ENCODE measurements around the gene IVD. TPM values are rescaled to one million over a fixed set of nuclear protein-coding genes. Genes with fewer than 3 reads are reported as not detected.

Gene IVD
- total and polyA plus RNA-seq, 8 donors, result 23.8 to 41.3 (median 30.1) TPM

- ATAC-seq (no peak), FAIRE-seq (no peak)
These were observed 64.3 kb downstream of the IVD start for GRCh38 chr15:40469776-40470390.

GRCh38 chr15:40470423-40471104, 65.0 kb downstream of the IVD start, which contains the start of gene CHST14:
CHST14 (plus strand) TSS chr15:40470984; CDS start chr15:40471214, 230 bp downstream.
- intact Hi-C loops (cut with DNase I), result no loop called here
- DNase-seq, result peak; percentile 46 to 84 (median 65)
- Histone ChIP-seq H3K9me3 (no peaks in the 10 kb centered on the region), H3K27me3 (no peaks in the 10 kb centered on the region), H3K36me3 (peaks cover 0 to 10% (median 0%) of the 10 kb centered on the region in 3 donors), H3K27ac (peak within 1 kb of the TSS; percentile 62 to 88 (median 78)), H3K4me3 (peak within 1 kb of the TSS; percentile 62 to 84 (median 74)), H3K4me1 (peaks cover 0 to 7% (median 0%) of the 10 kb centered on the region in 3 donors)
- no peak for TF ChIP-seq CTCF (IDR thresholded peaks at IDR 0.05)
- peak; percentile 88 to 92 (median 88) for ATAC-seq
- FAIRE-seq, result no peak
- WGBS, 2 donors, result 1% methylated on average over 31 to 52 of the region's 52 CpGs

More at GRCh38 chr15:40469776-40470390, 64.3 kb downstream of the IVD start:
- no peaks in the 10 kb centered on the region for H3K27me3 ChIP-seq
- DNase-seq, result no peak
- intact Hi-C loops (cut with DNase I), result no loop called here
- TF ChIP-seq CTCF (IDR thresholded peaks at IDR 0.05), result no peak
- peak overlapping the region in 3 of 4 donors; percentile 66 to 84 (median 82) for H3K4me3 ChIP-seq
- H3K36me3 ChIP-seq, result peaks cover 0 to 13% (median 0%) of the 10 kb centered on the region in 3 donors
- H3K9me3 ChIP-seq, result no peaks in the 10 kb centered on the region
- 76 to 84% methylated on average over 7 of the region's 7 CpGs for WGBS, 2 donors
- H3K27ac ChIP-seq, result peak overlapping the region; percentile 62 to 88 (median 78)
- H3K4me1 ChIP-seq, result peaks cover 0 to 7% (median 0%) of the 10 kb centered on the region in 3 donors

Other genes starting within 250 kb of the IVD start
- 1 to 10 TPM in 3 of 6 donors, under 1 TPM in 1, not detected in 2; 0.92 to 1.9 (median 1.5) TPM for gene BUB1B, start 244.7 kb upstream of the IVD start, total RNA-seq
- under 1 TPM; 0.09 to 0.30 TPM for gene BUB1B, start 244.7 kb upstream of the IVD start, polyA plus RNA-seq
- gene PAK6, start 166.7 kb upstream of the IVD start, total RNA-seq, result 1 to 10 TPM; 3.2 to 5.7 (median 4.6) TPM
- 1 to 10 TPM; 4.3 to 6.4 TPM for gene PAK6, start 166.7 kb upstream of the IVD start, polyA plus RNA-seq
- not detected for gene ANKRD63, start 122.7 kb upstream of the IVD start, total RNA-seq
- gene ANKRD63, start 122.7 kb upstream of the IVD start, polyA plus RNA-seq, result not detected
- 10 to 100 TPM in 2 of 6 donors, 1 to 10 TPM in 3, under 1 TPM in 1; 0.94 to 23.5 (median 4.1) TPM for gene PLCB2, start 97.9 kb upstream of the IVD start, total RNA-seq
- gene PLCB2, start 97.9 kb upstream of the IVD start, polyA plus RNA-seq, result 1 to 10 TPM; 5.3 to 9.7 TPM
- gene INAFM2, start 82.1 kb upstream of the IVD start, total RNA-seq, result 10 to 100 TPM in 5 of 6 donors, 1 to 10 TPM in 1; 8.1 to 16.4 (median 11.3) TPM
- 10 to 100 TPM in 1 of 2 donors, 1 to 10 TPM in 1; 6.5 to 11.7 TPM for gene INAFM2, start 82.1 kb upstream of the IVD start, polyA plus RNA-seq
- 10 to 100 TPM; 18.3 to 63.6 (median 29.9) TPM for gene CCDC9B, start 64.9 kb upstream of the IVD start, total RNA-seq
- 10 to 100 TPM; 32.0 to 72.3 TPM for gene CCDC9B, start 64.9 kb upstream of the IVD start, polyA plus RNA-seq
- gene PHGR1, start 54.8 kb upstream of the IVD start, total RNA-seq, result 1 to 10 TPM in 1 of 6 donors, under 1 TPM in 2, not detected in 3; 0.56 to 1.8 (median 0.78) TPM
- 10 to 100 TPM; 12.4 to 41.5 TPM for gene PHGR1, start 54.8 kb upstream of the IVD start, polyA plus RNA-seq
- 1 to 10 TPM in 2 of 6 donors, under 1 TPM in 4; 0.14 to 2.0 (median 0.70) TPM for gene DISP2, start 47.6 kb upstream of the IVD start, total RNA-seq
- 1 to 10 TPM; 4.1 TPM for gene DISP2, start 47.6 kb upstream of the IVD start, polyA plus RNA-seq
- 1 to 10 TPM; 2.2 to 8.4 (median 3.3) TPM for gene KNSTRN, start 23.1 kb upstream of the IVD start, total RNA-seq
- gene KNSTRN, start 23.1 kb upstream of the IVD start, polyA plus RNA-seq, result 1 to 10 TPM; 3.1 to 5.3 TPM
- gene BAHD1, start 35.2 kb downstream of the IVD start, total RNA-seq, result 10 to 100 TPM in 4 of 6 donors, 1 to 10 TPM in 2; 8.0 to 16.3 (median 10.7) TPM
- 10 to 100 TPM in 1 of 2 donors, 1 to 10 TPM in 1; 9.7 to 13.1 TPM for gene BAHD1, start 35.2 kb downstream of the IVD start, polyA plus RNA-seq
- gene CHST14, start 65.2 kb downstream of the IVD start, total RNA-seq, result 1 to 10 TPM; 3.1 to 8.9 (median 4.1) TPM
- gene CHST14, start 65.2 kb downstream of the IVD start, polyA plus RNA-seq, result 1 to 10 TPM; 4.0 to 6.1 TPM
- 10 to 100 TPM; 13.5 to 22.6 (median 16.1) TPM for gene CCDC32, start 159.2 kb downstream of the IVD start, total RNA-seq
- gene CCDC32, start 159.2 kb downstream of the IVD start, polyA plus RNA-seq, result 10 to 100 TPM; 14.3 to 20.8 TPM
- gene RPUSD2, start 163.5 kb downstream of the IVD start, total RNA-seq, result 1 to 10 TPM; 1.9 to 4.3 (median 3.1) TPM
- 1 to 10 TPM; 4.4 to 9.7 TPM for gene RPUSD2, start 163.5 kb downstream of the IVD start, polyA plus RNA-seq
- gene KNL1, start 188.5 kb downstream of the IVD start, total RNA-seq, result under 1 TPM; 0.04 to 0.90 (median 0.35) TPM
- under 1 TPM; 0.02 to 0.11 TPM for gene KNL1, start 188.5 kb downstream of the IVD start, polyA plus RNA-seq

All from pancreas (tissue), 10 donors.